ENCODE data around the gene UQCRC2. TPM values are rescaled to one million over a fixed set of nuclear protein-coding genes. Genes with fewer than 3 reads are reported as not detected.

The UQCRC2 gene
- total RNA-seq, 1 donor from 2014 or later = 170 TPM

DNA sequence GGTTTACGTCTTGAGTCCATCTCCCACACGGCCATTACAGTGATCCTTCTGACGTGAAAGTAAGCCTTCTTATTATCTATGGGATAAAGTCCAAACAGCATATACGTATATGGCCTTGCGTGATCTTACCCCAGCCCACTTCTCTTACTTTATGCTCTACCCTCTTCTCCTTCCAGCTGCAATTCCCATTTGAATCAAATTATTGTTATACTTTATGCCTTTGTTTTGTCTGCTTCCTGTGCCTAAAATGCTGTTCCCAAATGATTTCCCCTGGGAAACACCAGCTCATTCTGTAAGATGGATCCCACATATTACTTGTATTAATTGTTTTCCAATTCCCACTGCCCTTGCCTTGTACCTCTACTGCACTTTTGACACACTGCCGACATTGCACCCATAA lies 11.2 kb downstream of the UQCRC2 start:
- ATAC-seq (no peak), DNase-seq (no peak)
- peaks cover 100% of the 10 kb centered on the region for H3K36me3 ChIP-seq
- H3K9me3 ChIP-seq = no peaks in the 10 kb centered on the region
- no peaks in the 10 kb centered on the region for H3K4me1 ChIP-seq
- no peak overlapping the region for H3K27ac ChIP-seq
- H3K27me3 ChIP-seq (ENCODE audit: low read depth) = no peaks in the 10 kb centered on the region
- intact Hi-C loops (cut with DNase I) = no loop called here
- no peak overlapping the region for H3K4me3 ChIP-seq
- TF ChIP-seq, protein P1, sequence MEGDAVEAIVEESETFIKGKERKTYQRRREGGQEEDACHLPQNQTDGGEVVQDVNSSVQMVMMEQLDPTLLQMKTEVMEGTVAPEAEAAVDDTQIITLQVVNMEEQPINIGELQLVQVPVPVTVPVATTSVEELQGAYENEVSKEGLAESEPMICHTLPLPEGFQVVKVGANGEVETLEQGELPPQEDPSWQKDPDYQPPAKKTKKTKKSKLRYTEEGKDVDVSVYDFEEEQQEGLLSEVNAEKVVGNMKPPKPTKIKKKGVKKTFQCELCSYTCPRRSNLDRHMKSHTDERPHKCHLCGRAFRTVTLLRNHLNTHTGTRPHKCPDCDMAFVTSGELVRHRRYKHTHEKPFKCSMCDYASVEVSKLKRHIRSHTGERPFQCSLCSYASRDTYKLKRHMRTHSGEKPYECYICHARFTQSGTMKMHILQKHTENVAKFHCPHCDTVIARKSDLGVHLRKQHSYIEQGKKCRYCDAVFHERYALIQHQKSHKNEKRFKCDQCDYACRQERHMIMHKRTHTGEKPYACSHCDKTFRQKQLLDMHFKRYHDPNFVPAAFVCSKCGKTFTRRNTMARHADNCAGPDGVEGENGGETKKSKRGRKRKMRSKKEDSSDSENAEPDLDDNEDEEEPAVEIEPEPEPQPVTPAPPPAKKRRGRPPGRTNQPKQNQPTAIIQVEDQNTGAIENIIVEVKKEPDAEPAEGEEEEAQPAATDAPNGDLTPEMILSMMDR (IDR thresholded peaks at IDR 0.05) = no peak

DNA sequence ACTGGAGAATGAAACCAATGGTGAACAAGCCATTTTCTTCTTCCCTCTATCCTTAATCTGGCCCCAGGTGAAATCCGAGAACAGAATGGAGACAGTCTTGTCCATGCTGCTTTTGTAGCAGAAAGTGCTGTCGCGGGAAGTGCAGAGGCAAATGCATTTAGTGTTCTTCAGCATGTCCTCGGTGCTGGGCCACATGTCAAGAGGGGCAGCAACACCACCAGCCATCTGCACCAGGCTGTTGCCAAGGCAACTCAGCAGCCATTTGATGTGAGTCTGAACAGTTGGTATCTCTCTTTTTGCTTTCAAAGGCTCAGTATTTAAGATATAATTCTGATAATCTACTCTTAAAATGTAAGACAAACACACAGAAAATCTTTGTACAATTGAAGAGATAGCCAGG lies 18.7 kb downstream of the UQCRC2 start:
- Histone ChIP-seq H3K4me3 (no peak overlapping the region), H3K36me3 (peaks cover 100% of the 10 kb centered on the region), H3K4me1 (no peaks in the 10 kb centered on the region), H3K9me3 (no peaks in the 10 kb centered on the region), H3K27me3 (ENCODE audit: low read depth) (no peaks in the 10 kb centered on the region), H3K27ac (no peak overlapping the region)
- no peak for DNase-seq
- TF ChIP-seq, protein P1 (IDR thresholded peaks at IDR 0.05) = no peak
- intact Hi-C loops (cut with DNase I) = no loop called here
- ATAC-seq = no peak

- Histone ChIP-seq H3K4me3 (no peak overlapping the region), H3K9me3 (no peaks in the 10 kb centered on the region), H3K27ac (no peak overlapping the region), H3K4me1 (no peaks in the 10 kb centered on the region), H3K36me3 (peaks cover 100% of the 10 kb centered on the region), H3K27me3 (ENCODE audit: low read depth) (no peaks in the 10 kb centered on the region)
- TF ChIP-seq, protein P1 (IDR thresholded peaks at IDR 0.05) = no peak
- DNase-seq (no peak), ATAC-seq (no peak)
- intact Hi-C loops (cut with DNase I) = no loop called here
Measured at GRCh38 chr16:21973945-21974344, 20.8 kb downstream of the UQCRC2 start.

DNA sequence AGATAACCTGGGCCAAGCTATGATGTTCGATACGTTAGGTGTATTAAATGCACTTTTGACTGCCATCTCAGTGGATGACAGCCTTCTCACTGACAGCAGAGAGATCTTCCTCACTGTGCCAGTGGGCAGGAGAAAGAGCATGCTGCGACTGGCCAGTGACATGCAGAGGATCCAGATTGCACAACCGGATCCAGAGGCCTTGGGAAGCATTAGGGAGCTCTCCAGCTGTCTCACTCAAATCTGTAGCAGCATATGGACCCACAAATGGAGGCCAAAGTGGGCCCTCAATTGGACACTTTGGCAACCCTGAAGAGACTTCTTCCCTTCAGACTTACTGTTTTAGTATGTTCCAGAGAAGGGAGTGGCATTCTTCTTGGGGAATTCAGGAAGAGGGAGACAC lies 26.9 kb downstream of the UQCRC2 start:
- ATAC-seq = no peak
- Histone ChIP-seq H3K4me3 (no peak overlapping the region), H3K9me3 (no peaks in the 10 kb centered on the region), H3K4me1 (no peaks in the 10 kb centered on the region), H3K36me3 (peaks cover 99% of the 10 kb centered on the region), H3K27me3 (ENCODE audit: low read depth) (no peaks in the 10 kb centered on the region), H3K27ac (no peak overlapping the region)
- no peak for DNase-seq
- intact Hi-C loops (cut with DNase I) = no loop called here
- TF ChIP-seq, protein P1 (IDR thresholded peaks at IDR 0.05) = no peak

- no peaks in the 10 kb centered on the region for H3K27me3 ChIP-seq (ENCODE audit: low read depth)
- TF ChIP-seq, protein P1 (IDR thresholded peaks at IDR 0.05) = no peak
- intact Hi-C loops (cut with DNase I) = no loop called here
- H3K4me1 ChIP-seq = no peaks in the 10 kb centered on the region
- no peak overlapping the region for H3K27ac ChIP-seq
- H3K36me3 ChIP-seq = peaks cover 78% of the 10 kb centered on the region
- ATAC-seq (no peak), DNase-seq (no peak)
- no peaks in the 10 kb centered on the region for H3K9me3 ChIP-seq
- H3K4me3 ChIP-seq = no peak overlapping the region
Measured at GRCh38 chr16:21982108-21982507, 28.9 kb downstream of the UQCRC2 start.

DNA sequence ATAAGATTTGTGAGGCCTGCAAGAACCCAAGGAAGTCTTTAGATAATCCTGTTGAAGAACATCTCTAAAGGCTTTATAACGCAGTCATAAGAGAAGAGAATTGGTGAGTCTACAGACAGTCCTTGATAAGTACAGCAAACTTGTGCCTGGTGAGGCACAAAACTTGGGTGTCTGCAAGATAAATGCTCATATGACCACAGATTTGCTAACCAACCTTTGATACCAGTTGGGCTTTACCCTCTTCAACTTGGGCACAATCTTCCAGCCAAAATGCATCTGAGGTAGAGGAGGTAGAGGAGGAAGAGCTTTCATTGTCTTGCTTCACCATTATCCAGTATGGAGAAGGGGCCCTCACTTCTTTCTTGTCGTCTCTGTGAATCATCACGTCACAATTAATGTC lies 30.9 kb downstream of the UQCRC2 start:
- no peaks in the 10 kb centered on the region for H3K4me1 ChIP-seq
- no peaks in the 10 kb centered on the region for H3K9me3 ChIP-seq
- no peak overlapping the region for H3K4me3 ChIP-seq
- peaks cover 59% of the 10 kb centered on the region for H3K36me3 ChIP-seq
- DNase-seq (no peak), ATAC-seq (no peak)
- intact Hi-C loops (cut with DNase I) = no loop called here
- TF ChIP-seq, protein P1 (IDR thresholded peaks at IDR 0.05) = no peak
- H3K27ac ChIP-seq = no peak overlapping the region
- H3K27me3 ChIP-seq (ENCODE audit: low read depth) = no peaks in the 10 kb centered on the region
